HepG2 (cell line): ENCODE results near the gene SBK3. TPM values are rescaled to one million over a fixed set of nuclear protein-coding genes. Genes with fewer than 3 reads are reported as not detected.
A peak's percentile ranks its signal among the peaks of the same experiment; 100 is the strongest.

Source experiments
- GABPB1 ChIP-seq: IDR thresholded peaks from 2 replicates; pipeline ENCODE4 v1.6.1; 2016; ENCODE audit warnings: mild to moderate bottlenecking, missing genetic modification reagents, moderate library complexity, missing compliant biosample characterization
- HDAC1 ChIP-seq: sonication (generic); formaldehyde crosslinking; IDR thresholded peaks from 2 replicates; pipeline ENCODE4 v1.5.1; 2020; ENCODE audit warnings: mild to moderate bottlenecking, missing genetic modification reagents
- HOXD1 ChIP-seq: sonication (generic); formaldehyde crosslinking; IDR thresholded peaks from 2 replicates; pipeline ENCODE4 v1.5.0; 2020; ENCODE audit warnings: missing genetic modification reagents
- NFKB2 ChIP-seq: sonication (generic); formaldehyde crosslinking; IDR thresholded peaks from 2 replicates; pipeline ENCODE4 v1.4.0; 2020; ENCODE audit warnings: missing genetic modification reagents, borderline replicate concordance
- NFYC ChIP-seq: IDR thresholded peaks from 2 replicates; pipeline ENCODE4 v1.6.1; 2016; ENCODE audit warnings: missing genetic modification reagents, missing compliant biosample characterization
- PHF20 ChIP-seq: sonication (generic); formaldehyde crosslinking; IDR thresholded peaks from 2 replicates; pipeline ENCODE4 v1.5.0; 2020; ENCODE audit warnings: mild to moderate bottlenecking, missing genetic modification reagents
- RBAK ChIP-seq: sonication (generic); formaldehyde crosslinking; IDR thresholded peaks from 2 replicates; pipeline ENCODE4 v1.5.1; 2020; ENCODE audit warnings: mild to moderate bottlenecking, missing genetic modification reagents
- RFXANK ChIP-seq: IDR thresholded peaks from 2 replicates; pipeline ENCODE4 v1.6.1; 2016
- SALL2 ChIP-seq: sonication (generic); formaldehyde crosslinking; IDR thresholded peaks from 2 replicates; pipeline ENCODE4 v1.8.1; 2023; ENCODE audit warnings: mild to moderate bottlenecking, missing genetic modification reagents, inconsistent platforms
- SIN3B ChIP-seq: fragments of 150-350 bp; IDR thresholded peaks from 2 replicates; pipeline ENCODE4 v1.6.1; 2014; ENCODE audit warnings: low read length
- SMAD1 ChIP-seq: sonication (generic); formaldehyde crosslinking; IDR thresholded peaks from 2 replicates; pipeline ENCODE4 v1.4.0; 2020; ENCODE audit warnings: missing genetic modification reagents, low read depth, mild to moderate bottlenecking, borderline replicate concordance
- SMC3 ChIP-seq: IDR thresholded peaks from 2 replicates; pipeline ENCODE4 v1.6.1; 2011; ENCODE audit warnings: low read length, improper control_type of control experiment
- ZFP36 ChIP-seq: fragments of 150-350 bp; IDR thresholded peaks from 2 replicates; pipeline ENCODE4 v1.6.1; 2018; ENCODE audit warnings: borderline replicate concordance, low read length, low read depth; ENCODE audit not compliant: partially characterized antibody
- ZNF136 ChIP-seq: sonication (generic); formaldehyde crosslinking; IDR thresholded peaks from 2 replicates; pipeline ENCODE4 v1.8.1; 2022; ENCODE audit warnings: low read depth, mild to moderate bottlenecking, moderate library complexity, missing genetic modification reagents
- ZNF251 ChIP-seq: sonication (generic); formaldehyde crosslinking; IDR thresholded peaks from 2 replicates; pipeline ENCODE4 v1.9.0; 2021; ENCODE audit warnings: mild to moderate bottlenecking, missing genetic modification reagents
- ZNF331 ChIP-seq: sonication (generic); formaldehyde crosslinking; IDR thresholded peaks from 2 replicates; pipeline ENCODE4 v1.4.0; 2020; ENCODE audit warnings: missing genetic modification reagents
- ZNF556 ChIP-seq: sonication (generic); formaldehyde crosslinking; IDR thresholded peaks from 2 replicates; pipeline ENCODE4 v1.4.0; 2020; ENCODE audit warnings: mild to moderate bottlenecking, missing genetic modification reagents, borderline replicate concordance
- ZNF672 ChIP-seq: sonication (generic); formaldehyde crosslinking; IDR thresholded peaks from 2 replicates; pipeline ENCODE4 v1.8.1; 2022; ENCODE audit warnings: missing genetic modification reagents
- polyA plus RNA-seq, 8 experiments: library from polyadenylated mRNA; depleted of rRNA in 3 of 8; stranded (reverse) in 7 of 8; unstranded in 1 of 8; fragments of >200 nt; fragmentation: Illumina TruSeq in 4 of 8; extraction: Trizol in 4 of 8; gene quantifications; 2 replicates each; pipeline versions ENCODE4 v1.2.1 to v1.2.3, GENCODE V29; 2011 to 2016; ENCODE audit warnings: low read depth in 4 of 8, missing spikeins in 1 of 8, mixed read lengths in 1 of 8; ENCODE audit not compliant: insufficient read depth in 1 of 8
- total RNA-seq, 5 experiments: library from RNA; depleted of rRNA; stranded (reverse); fragments of >200 nt; fragmentation: Illumina TruSeq; extraction: Trizol; gene quantifications; 2 replicates each; pipeline ENCODE4 v1.2.3, GENCODE V29; 2016; ENCODE audit warnings: low read depth in 1 of 5
- TF ChIP-seq, protein P1 (sequence below): IDR thresholded peaks from 2 replicates; pipeline ENCODE4 v1.6.1; 2018; ENCODE audit warnings: missing genetic modification reagents, mild to moderate bottlenecking, missing compliant biosample characterization
- TF ChIP-seq, protein P2 (sequence below): IDR thresholded peaks from 2 replicates; pipeline ENCODE4 v1.4.0; 2020; ENCODE audit warnings: mild to moderate bottlenecking, missing genetic modification reagents
- TF ChIP-seq, protein P3 (sequence below): sonication (generic); formaldehyde crosslinking; conservative IDR thresholded peaks from 2 replicates; pipeline ENCODE4 v1.4.0; 2020; ENCODE audit warnings: missing genetic modification reagents
- TF ChIP-seq, protein P4 (sequence below): IDR thresholded peaks from 2 replicates; pipeline ENCODE4 v1.6.1; 2016

The SBK3 gene
- total and polyA plus RNA-seq, 2 of the 13 experiments (the other 11 are each of a cell fraction or from before 2014, with no cell fraction given) = 0.66 to 0.77 TPM

DNA sequence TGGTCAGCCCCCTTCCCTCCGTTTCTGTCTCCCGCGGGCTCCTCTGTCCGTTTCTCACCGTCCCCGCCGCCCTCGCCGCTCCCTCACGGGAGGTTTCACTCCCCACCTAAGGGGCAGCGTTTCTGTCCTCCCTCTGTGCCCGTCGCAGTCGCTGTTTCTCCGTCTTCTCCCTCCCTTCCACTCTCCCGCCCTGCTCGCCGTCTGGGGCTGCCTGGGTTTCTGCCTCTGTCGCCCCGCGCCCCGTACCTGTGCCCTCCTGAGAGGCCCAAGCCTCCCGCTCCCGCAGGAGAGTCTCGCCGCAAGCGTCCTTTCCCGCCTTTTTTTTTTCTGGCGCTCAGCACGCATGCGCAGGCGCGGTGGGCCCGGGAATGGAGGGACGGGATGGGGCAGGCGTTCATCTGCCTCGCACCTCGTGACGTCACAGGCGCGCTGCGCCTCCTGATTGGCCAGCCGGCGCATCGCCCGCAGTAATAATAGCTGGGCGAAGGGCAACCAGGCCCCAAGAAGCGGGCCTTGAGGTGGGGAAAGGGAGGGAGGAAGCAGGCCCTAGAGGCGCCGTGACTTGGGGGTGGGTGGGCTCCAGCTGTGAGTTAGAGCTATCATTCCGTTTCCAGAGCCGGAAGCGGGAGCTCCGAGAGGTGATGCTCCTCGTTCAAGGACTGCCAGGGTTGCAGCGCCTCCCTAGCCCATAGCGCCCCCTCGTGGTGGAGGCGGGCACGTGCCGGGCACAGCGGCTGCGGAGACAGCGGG lies 41.7 kb downstream of the SBK3 start (continued):
- TF ChIP-seq, protein P1, sequence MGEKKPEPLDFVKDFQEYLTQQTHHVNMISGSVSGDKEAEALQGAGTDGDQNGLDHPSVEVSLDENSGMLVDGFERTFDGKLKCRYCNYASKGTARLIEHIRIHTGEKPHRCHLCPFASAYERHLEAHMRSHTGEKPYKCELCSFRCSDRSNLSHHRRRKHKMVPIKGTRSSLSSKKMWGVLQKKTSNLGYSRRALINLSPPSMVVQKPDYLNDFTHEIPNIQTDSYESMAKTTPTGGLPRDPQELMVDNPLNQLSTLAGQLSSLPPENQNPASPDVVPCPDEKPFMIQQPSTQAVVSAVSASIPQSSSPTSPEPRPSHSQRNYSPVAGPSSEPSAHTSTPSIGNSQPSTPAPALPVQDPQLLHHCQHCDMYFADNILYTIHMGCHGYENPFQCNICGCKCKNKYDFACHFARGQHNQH = peak; percentile 20; the same call in 1 of the 2 replicates
- TF ChIP-seq NFYC (CRISPR knock-in tag) = peak; percentile 85
- TF ChIP-seq ZNF251 (CRISPR knock-in tag) = no peak
- TF ChIP-seq, protein P2, sequence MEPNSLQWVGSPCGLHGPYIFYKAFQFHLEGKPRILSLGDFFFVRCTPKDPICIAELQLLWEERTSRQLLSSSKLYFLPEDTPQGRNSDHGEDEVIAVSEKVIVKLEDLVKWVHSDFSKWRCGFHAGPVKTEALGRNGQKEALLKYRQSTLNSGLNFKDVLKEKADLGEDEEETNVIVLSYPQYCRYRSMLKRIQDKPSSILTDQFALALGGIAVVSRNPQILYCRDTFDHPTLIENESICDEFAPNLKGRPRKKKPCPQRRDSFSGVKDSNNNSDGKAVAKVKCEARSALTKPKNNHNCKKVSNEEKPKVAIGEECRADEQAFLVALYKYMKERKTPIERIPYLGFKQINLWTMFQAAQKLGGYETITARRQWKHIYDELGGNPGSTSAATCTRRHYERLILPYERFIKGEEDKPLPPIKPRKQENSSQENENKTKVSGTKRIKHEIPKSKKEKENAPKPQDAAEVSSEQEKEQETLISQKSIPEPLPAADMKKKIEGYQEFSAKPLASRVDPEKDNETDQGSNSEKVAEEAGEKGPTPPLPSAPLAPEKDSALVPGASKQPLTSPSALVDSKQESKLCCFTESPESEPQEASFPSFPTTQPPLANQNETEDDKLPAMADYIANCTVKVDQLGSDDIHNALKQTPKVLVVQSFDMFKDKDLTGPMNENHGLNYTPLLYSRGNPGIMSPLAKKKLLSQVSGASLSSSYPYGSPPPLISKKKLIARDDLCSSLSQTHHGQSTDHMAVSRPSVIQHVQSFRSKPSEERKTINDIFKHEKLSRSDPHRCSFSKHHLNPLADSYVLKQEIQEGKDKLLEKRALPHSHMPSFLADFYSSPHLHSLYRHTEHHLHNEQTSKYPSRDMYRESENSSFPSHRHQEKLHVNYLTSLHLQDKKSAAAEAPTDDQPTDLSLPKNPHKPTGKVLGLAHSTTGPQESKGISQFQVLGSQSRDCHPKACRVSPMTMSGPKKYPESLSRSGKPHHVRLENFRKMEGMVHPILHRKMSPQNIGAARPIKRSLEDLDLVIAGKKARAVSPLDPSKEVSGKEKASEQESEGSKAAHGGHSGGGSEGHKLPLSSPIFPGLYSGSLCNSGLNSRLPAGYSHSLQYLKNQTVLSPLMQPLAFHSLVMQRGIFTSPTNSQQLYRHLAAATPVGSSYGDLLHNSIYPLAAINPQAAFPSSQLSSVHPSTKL = peak; percentile 40
- peak; percentile 76; the same call in 1 of the 2 replicates for TF ChIP-seq ZNF672 (CRISPR knock-in tag)
- TF ChIP-seq ZNF556 (CRISPR knock-in tag) = 0 out of 2 replicates have a peak, but pooled peaks have one; percentile 39
- TF ChIP-seq RFXANK (CRISPR knock-in tag) = peak; percentile 99
- peak; percentile 36; the same call in 1 of the 2 replicates for TF ChIP-seq SMC3
- 0 out of 2 replicates have a peak, but pooled peaks have one; percentile 46 for TF ChIP-seq HOXD1
- peak; percentile 69; the same call in 1 of the 2 replicates for TF ChIP-seq SALL2 (CRISPR knock-in tag)
- no peak for TF ChIP-seq RBAK (CRISPR knock-in tag)
- no peak for TF ChIP-seq SIN3B
- peak; percentile 46; the same call in 1 of the 2 replicates for TF ChIP-seq NFKB2 (CRISPR knock-in tag)
- 0 out of 2 replicates have a peak, but pooled peaks have one; percentile 35 for TF ChIP-seq SMAD1 (CRISPR knock-in tag)
- TF ChIP-seq ZNF331 (CRISPR knock-in tag) = no peak; the same call in 1 of the 2 replicates
- TF ChIP-seq, protein P3, sequence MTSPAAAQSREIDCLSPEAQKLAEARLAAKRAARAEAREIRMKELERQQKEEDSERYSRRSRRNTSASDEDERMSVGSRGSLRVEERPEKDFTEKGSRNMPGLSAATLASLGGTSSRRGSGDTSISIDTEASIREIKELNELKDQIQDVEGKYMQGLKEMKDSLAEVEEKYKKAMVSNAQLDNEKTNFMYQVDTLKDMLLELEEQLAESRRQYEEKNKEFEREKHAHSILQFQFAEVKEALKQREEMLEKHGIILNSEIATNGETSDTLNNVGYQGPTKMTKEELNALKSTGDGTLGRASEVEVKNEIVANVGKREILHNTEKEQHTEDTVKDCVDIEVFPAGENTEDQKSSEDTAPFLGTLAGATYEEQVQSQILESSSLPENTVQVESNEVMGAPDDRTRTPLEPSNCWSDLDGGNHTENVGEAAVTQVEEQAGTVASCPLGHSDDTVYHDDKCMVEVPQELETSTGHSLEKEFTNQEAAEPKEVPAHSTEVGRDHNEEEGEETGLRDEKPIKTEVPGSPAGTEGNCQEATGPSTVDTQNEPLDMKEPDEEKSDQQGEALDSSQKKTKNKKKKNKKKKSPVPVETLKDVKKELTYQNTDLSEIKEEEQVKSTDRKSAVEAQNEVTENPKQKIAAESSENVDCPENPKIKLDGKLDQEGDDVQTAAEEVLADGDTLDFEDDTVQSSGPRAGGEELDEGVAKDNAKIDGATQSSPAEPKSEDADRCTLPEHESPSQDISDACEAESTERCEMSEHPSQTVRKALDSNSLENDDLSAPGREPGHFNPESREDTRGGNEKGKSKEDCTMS = no peak
- TF ChIP-seq, protein P4, sequence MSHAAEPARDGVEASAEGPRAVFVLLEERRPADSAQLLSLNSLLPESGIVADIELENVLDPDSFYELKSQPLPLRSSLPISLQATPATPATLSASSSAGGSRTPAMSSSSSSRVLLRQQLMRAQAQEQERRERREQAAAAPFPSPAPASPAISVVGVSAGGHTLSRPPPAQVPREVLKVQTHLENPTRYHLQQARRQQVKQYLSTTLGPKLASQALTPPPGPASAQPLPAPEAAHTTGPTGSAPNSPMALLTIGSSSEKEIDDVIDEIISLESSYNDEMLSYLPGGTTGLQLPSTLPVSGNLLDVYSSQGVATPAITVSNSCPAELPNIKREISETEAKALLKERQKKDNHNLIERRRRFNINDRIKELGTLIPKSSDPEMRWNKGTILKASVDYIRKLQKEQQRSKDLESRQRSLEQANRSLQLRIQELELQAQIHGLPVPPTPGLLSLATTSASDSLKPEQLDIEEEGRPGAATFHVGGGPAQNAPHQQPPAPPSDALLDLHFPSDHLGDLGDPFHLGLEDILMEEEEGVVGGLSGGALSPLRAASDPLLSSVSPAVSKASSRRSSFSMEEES = peak; percentile 42; the same call in 1 of the 2 replicates
- TF ChIP-seq PHF20 = no peak
- TF ChIP-seq ZFP36 = no peak
- peak; percentile 78 for TF ChIP-seq GABPB1
- TF ChIP-seq ZNF136 (CRISPR knock-in tag) = no peak
- TF ChIP-seq HDAC1 (CRISPR knock-in tag) = no peak
